ENCODE results near the gene FBXL17.
"Not testable (repeated sequence)": the region's sequence is repeated elsewhere in the genome, so short reads cannot be mapped to it uniquely, and the experiment has no call there.

FBXL17 gene

DNA sequence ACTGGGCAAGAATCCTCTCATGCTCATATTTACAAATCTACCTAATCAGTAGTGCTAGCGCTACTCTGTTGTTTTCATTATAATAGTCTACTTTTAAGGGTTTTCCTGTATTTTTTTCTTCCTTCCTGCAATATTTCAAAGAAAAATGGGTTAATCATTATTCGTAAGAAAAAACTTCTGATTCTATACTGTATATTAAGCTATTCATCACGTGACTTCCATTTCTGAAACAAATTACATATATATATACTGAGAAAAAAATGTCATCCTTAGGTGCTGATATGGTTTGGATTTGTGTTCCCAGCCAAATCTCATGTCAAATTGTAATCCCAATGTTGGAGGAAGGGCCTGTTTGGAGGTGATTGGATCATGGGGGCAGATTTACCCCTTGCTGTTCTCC, 197.0 kb downstream of the FBXL17 start:
- H3K27ac ChIP-seq: no peak overlapping the region
- TF ChIP-seq, protein P1, sequence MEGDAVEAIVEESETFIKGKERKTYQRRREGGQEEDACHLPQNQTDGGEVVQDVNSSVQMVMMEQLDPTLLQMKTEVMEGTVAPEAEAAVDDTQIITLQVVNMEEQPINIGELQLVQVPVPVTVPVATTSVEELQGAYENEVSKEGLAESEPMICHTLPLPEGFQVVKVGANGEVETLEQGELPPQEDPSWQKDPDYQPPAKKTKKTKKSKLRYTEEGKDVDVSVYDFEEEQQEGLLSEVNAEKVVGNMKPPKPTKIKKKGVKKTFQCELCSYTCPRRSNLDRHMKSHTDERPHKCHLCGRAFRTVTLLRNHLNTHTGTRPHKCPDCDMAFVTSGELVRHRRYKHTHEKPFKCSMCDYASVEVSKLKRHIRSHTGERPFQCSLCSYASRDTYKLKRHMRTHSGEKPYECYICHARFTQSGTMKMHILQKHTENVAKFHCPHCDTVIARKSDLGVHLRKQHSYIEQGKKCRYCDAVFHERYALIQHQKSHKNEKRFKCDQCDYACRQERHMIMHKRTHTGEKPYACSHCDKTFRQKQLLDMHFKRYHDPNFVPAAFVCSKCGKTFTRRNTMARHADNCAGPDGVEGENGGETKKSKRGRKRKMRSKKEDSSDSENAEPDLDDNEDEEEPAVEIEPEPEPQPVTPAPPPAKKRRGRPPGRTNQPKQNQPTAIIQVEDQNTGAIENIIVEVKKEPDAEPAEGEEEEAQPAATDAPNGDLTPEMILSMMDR (conservative IDR thresholded peaks at IDR 0.05): no peak

DNA sequence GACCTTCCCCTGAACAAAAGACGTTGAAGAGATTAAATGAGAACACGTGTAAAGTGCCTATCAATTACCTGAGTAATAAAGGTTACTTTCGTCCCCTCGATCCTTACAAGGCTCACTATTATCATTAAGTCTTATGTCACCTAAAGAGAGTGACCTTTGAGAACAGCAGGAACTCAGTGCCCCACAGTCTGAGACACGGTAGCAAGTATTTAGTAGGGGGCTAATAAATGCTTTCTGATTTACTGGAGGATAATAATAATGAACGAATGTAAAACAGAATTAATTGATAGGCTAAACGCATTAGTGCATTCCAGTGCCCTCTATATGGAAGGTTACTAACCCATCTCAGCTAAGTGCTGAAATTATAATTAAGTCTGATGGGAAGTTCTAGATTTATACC, 199.9 kb downstream of the FBXL17 start:
- TF ChIP-seq, protein P1 (conservative IDR thresholded peaks at IDR 0.05): no peak
- H3K27ac ChIP-seq: no peak overlapping the region

DNA sequence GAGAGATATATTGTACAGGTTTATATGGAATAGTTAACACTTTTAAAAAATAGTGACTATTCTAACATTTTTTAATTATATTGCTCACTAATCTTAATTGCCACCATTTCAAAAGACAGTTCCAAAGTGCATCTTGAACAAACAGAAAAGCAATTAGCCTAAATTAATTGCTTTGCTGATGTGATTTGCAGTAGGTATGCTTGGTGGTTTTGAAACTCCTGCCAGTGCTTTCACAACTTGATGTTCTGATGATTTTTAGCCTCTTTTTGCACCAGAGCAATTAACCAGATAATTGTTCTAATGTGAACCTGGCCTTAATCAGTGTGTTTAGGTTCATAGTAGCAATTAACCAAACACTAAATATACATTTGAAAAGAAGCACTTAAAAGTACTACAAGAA, 207.6 kb downstream of the FBXL17 start:
- H3K27ac ChIP-seq: no peak overlapping the region
- TF ChIP-seq, protein P1 (conservative IDR thresholded peaks at IDR 0.05): no peak

DNA sequence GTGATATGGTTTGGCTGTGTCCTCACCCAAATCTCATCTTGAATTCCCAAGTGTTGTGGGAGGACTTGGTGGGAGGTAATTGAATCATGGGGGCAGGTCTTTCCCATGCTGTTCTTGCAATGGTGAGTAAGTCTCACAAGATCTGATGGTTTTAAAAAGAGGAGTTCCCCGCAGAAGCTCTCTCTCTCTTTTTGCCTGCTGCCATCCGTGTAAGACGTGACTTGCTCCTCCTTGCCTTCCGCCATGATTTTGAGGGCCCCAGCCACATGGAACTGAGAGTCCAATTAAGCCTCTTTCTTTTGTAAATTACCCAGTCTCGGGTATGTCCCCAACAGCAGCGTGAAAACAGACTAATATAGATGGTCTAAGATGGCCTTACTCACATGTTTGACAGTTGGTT, 210.1 kb downstream of the FBXL17 start:
- TF ChIP-seq, protein P1 (conservative IDR thresholded peaks at IDR 0.05): no peak
- no peak overlapping the region for H3K27ac ChIP-seq

DNA sequence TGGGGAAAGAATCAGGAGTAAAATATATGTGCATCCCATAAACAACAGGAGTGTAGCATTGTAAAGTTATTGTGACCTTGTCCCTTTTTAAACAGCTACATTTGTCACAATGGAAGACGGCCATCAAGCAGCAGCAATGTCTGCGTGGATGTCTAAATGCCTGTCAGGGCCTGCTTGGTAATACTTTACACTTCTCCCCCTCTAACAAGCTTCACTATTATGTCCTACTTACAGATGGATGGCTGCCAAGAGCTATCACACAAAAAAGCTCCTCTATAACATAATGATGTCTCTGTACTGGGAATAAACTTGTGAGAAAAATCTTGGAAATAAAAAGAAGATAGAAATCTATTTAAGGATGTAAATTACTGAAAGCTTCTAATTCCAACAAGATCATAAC, 213.0 kb downstream of the FBXL17 start:
- TF ChIP-seq, protein P1 (conservative IDR thresholded peaks at IDR 0.05): no peak
- H3K27ac ChIP-seq: no peak overlapping the region

DNA sequence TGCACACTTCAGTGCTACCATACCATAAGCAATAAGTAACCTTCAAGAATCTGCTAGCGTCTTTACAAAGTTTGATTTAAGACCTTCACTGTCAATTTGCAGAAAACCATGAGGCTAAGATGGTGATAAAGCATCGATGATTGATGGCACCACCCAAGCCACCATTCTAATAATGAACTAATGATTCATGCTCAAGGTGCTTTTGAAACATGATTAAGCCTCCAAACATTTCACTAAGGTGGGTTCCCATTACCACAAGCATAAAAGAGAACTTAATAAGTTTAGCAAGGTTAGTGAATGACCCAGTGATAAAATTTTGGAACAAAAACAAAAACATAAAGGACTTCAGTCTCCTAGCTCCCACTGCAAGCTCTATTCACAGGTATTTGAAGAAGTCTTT, 214.7 kb downstream of the FBXL17 start:
- TF ChIP-seq, protein P1 (conservative IDR thresholded peaks at IDR 0.05): no peak
- no peak overlapping the region for H3K27ac ChIP-seq

DNA sequence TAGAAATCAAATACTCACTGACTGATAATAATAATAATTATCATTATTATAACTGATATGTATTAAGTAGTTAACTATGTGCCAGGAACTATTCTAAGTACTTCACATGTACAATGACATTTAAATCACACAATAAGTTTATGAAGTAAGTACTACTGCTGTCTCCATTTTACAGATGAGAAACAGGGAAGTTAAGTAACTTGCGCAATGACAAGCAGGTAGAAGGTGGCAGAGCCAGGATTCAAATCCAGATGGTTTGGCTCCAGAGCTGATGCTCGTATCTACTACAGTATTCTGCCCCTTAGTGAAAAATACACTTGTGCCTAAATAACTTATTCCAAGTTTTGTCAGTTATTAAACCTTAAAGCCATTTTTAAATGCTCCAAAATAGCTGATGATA, 217.3 kb downstream of the FBXL17 start:
- TF ChIP-seq, protein P1 (conservative IDR thresholded peaks at IDR 0.05): no peak
- H3K27ac ChIP-seq: no peak overlapping the region

DNA sequence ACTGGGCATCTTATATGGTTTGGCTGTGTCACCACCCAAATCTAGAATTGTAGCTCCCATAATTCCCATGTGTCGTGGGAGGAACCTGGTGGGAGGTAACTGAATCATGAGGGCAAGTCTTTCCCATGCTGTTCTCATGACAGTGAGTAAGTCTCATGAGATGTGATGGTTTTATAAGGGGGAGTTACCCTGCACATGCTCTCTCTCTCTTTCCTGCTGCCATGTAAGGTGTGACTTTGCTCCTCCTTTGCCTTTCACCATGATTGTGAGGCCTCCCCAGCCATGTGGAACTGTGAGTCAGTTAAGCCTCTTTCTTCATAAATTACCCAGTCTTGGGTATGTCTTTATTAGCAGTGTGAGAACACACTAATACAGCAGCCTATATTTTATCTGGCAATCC, 229.0 kb downstream of the FBXL17 start:
- H3K27ac ChIP-seq: not testable (repeated sequence)

Measured in VCaP (cell line).